NCI-H748 (cell line): Measurements from ENCODE around the gene AIF1L.
"Not testable (repeated sequence)": the region's sequence is repeated elsewhere in the genome, so short reads cannot be mapped to it uniquely, and the experiment has no call there.

Experiments
- DNase-seq: peaks from one replicate; lab custom pipeline; 2025; ENCODE audit not compliant: unreplicated experiment; lab: John Stamatoyannopoulos, UW

The AIF1L gene

GRCh38 chr9:131117762-131118145, 21.4 kb downstream of the AIF1L start:
- DNase-seq = no peak

GRCh38 chr9:131119600-131119999, 23.3 kb downstream of the AIF1L start:
- no peak for DNase-seq

GRCh38 chr9:131120620-131121228, 24.4 kb downstream of the AIF1L start:
- DNase-seq = no peak

- DNase-seq = no peak
Measured at GRCh38 chr9:131121346-131121745, 25.0 kb downstream of the AIF1L start.

DNA sequence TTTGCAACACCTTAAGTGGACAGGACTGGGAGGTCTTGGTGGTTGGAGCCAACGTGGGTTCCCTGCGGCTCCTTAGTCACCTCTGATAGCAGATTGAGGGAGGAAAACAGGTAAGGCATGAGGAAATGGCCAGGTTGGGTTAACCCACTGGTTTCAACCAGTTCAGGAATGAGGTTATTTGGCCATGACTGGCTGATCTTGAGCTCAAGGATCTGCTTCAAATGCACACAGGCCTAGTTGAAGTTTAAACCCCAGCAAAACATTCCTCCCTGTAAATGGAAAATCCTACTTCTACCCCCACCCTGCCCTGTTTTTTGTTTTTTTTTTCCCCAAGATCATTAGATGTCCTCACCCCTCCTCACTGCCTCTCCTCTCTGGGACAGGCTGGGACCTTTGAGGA, 25.8 kb downstream of the AIF1L start:
- no peak for DNase-seq

DNA sequence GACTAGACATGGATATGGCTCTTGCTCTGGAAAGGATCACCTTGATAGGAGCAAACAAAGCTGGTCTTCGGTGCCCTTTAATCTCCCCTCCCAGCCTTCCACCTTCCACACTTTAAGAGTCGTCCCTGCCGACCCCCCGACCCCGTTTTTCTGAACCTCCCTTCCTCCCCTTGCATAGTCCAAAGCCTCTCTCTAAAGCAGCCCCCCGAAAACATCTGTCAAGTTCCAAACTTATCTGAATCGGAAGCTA, 28.6 kb downstream of the AIF1L start:
- DNase-seq = no peak

DNA sequence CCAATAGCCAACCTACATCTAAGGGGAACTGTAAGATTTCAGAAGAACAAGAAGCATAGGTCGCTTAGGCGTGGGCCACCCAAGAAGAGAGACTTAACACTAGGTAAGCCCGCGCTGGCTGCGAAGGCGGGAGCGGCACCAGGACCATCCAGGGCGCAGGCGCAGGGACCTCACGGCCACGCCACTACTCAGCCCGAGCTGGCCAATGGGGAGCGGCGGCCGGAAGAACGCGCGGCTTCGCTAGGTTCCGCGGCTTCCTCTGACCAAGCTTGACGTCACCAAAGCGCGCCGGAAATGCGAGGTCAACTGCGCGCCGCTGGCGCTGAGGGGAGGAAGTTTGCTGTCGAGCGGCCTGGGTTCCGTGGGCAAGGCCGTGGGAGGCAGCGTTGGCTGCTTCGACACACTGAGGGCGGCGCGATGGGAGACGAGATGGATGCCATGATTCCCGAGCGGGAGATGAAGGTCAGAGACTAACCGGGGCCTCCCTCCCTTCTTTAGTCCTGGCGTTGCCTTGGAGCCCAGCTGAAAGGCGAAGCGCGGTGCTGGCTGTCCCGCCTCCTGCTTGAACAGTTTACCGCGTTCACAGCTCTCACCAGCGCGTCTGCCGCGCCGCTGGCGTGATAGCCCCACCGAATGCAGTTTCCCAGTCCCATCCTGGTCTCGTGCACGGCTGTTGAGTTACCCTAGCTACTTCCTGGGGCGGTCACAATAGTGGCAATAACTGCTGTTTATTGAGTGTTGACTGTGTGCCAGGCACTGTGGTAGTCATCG, 29.1 kb downstream of the AIF1L start, which contains the start of gene NUP214:
TSS of gene NUP214 (plus strand) at position 299 of the 771 bp plus-strand sequence. CDS start at position 418, 119 bp downstream.
- peak; percentile 99 for DNase-seq

DNA sequence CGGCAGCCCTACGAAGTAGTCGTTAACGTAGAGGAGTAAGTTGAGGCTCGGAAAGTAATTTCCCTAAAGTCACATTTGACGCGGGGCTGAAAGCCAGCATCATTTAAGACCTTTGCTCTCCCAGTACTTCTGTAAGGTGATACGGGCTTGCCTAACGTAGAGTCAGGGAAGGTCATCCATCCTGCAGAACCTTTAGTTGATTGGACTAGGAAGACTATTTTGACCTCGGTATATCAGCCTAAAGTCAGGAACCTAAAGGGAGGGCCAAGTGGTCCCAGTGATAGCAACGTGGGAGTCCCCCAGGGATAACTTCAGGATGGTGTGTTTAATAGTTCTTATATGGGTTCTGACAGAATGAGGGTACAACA, 29.7 kb downstream of the AIF1L start:
- peak; percentile 37 for DNase-seq

GRCh38 chr9:131129183-131129582, 32.9 kb downstream of the AIF1L start:
- no peak for DNase-seq

DNA sequence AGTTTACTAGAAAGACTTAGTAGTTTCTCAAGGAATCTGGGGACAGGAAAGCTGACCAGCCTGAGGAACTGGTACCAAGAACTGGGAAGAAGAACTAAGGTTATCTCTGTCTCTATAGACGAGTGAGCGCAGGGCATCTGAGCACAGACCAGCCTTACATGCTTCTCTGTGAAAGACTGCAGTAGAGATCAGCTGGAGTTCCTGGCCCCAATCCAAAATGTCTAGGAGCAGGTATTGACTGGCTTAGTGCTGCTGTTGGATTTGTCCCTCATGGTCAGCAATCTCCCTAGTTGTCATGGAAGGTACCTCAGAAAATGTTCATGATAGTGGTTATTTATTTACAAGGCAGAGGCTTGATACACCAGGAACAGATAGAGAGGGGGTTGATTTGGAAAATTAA, 42.3 kb downstream of the AIF1L start:
- peak; percentile 7 for DNase-seq

DNA sequence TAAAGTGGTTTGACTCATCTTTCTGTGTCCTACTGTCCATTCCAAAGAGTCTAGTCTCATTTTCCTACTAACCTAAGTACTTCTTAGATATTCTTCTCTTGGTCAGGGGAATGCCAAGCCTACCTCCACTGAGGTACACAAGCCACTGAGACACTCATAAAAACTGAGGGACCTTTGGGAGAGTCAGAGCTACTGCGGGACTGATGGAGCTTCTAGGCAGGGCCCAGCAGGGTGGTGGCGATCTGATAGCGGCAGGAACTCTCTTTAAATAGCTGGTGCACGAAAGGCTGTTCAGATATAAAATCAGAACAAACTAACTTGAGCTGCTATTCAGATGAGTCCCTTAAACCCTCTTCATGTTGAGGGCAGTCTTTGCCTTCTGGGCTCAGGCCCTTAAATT, 43.8 kb downstream of the AIF1L start:
- DNase-seq = no peak

GRCh38 chr9:131140550-131140949, 44.2 kb downstream of the AIF1L start:
- no peak for DNase-seq

- no peak for DNase-seq
Measured at GRCh38 chr9:131142160-131142559, 45.8 kb downstream of the AIF1L start.

DNA sequence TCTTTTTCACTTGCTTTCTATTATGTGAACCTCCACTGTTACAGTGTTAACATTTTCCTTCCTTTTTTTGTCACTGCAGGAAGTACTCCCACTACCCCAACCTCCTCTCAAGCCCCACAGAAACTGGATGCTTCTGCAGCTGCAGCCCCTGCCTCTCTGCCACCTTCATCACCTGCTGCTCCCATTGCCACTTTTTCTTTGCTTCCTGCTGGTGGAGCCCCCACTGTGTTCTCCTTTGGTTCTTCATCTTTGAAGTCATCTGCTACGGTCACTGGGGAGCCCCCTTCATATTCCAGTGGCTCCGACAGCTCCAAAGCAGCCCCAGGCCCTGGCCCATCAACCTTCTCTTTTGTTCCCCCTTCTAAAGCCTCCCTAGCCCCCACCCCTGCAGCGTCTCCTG, 47.9 kb downstream of the AIF1L start:
- no peak for DNase-seq

- DNase-seq = no peak
Measured at GRCh38 chr9:131145245-131145644, 48.9 kb downstream of the AIF1L start.

DNA sequence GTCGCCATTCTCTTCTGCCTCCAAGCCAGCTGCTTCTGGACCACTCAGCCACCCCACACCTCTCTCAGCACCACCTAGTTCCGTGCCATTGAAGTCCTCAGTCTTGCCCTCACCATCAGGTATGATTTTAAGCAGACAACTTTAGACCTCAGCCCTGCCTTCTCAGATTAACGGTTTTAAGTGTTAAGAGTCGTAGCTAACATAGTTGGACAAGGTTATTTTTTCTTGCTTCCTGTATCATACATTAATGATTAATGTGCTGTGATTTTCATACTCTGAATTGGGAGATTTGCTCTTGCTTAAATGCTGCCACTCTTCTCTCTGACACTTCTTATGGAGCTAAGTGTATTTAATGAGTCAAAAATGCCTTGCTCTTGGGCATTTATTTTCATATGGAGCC, 49.9 kb downstream of the AIF1L start:
- DNase-seq = no peak

DNA sequence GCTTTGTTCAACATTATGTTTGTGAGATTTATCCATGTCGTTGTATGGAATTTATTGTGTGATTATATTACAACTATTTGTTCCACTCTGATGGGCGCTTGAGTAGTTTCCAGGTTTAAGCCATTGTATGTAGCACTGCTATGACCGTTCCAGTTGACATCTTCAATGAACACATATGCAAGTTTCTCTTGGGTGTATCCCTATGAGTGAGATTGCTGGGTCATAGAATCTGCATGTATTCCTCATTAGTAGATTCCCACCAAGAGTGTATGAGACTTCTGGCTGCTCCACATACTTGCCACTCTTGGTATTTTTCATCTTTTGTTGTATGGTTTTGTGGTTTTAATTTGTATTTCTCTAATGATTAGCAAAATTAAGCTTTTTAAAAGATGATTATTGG, 51.9 kb downstream of the AIF1L start:
- DNase-seq = no peak

DNA sequence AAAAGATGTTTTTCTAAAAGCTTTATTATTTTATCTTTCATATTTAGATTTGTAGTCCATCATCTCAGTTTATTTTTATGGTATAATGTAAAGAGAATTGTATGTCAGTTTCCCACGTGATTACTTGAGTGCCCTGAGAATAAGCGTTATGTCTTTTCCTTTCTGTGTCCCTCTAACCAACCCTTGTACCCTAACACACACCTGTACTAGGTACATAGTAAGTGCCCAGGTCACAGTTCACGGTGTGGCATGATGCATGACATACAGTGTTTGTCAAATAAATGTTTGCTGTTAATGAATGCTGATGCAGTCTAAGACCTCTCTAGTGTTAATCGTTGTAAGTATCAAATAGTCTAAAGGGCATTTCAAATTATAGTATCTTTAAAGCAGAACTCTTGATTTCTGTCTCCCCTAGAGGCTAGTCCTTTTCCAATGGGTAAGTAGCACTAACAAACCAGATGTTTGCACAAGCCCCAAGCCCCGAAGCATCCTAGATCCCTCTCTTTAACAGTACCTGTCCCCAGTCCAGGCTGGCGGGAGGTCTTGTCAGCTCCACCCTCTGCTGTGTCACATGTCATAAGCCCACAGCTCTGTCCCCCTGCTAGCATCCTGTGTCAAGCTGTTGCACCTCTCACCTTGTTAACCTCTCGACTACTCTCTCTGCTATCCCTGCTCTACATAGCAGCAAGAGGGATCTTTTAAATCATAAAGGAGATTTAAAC, 52.8 kb downstream of the AIF1L start:
- DNase-seq = no peak

GRCh38 chr9:131149688-131150053, 53.3 kb downstream of the AIF1L start:
- DNase-seq = no peak

DNA sequence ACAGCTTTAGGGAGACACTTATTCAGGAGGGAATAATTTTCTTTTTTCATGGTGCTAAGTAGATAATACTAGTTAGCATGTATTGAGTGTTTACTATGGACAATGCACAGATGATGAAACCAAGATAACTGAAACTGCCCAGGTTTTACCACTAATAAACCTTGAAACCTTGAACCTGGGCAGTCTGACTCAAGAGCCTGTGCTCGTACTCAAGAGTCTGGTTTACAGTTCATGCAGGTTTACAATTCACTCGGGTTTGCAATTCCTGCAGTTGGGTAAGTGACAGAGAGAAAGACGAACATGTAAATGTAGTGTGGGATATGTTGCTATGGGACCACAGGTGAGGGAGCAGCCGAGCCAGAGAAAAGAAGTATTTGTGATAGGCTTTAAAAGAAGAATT, 57.3 kb downstream of the AIF1L start:
- no peak for DNase-seq

DNA sequence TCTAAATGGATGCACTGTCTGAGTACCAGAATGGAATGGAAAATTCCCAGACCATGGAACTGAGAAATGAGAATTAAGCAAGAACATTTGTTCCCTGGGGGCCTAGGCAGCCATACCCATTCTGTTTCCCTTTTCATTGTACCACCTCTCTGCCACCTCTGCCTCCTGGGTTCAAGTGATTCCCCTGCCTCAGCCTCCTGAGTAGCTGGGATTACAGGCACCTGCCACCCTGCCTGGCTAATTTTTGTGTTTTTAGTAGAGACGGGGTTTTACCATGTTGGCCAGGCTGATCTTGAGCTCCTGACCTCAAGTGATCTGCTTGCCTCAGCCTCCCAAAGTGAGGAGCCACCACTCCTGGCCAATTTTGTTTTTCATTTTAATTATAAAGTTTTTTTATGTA, 62.3 kb downstream of the AIF1L start:
- not testable (repeated sequence) for DNase-seq

- no peak for DNase-seq
Measured at GRCh38 chr9:131160416-131161112, 64.2 kb downstream of the AIF1L start.
